Cardiac fibroblast (primary cell): Measurements from ENCODE around the gene PHF11.

Experiments used
- DNase-seq, 2 donors: peaks; one replicate each; pipeline versions ENCODE4 v3.0.0 to v3.0.0-alpha.2; 2010; ENCODE audit warnings: low read depth in 2 of 2
- H3K4me3 ChIP-seq, 2 donors: replicated peaks in 1 of 2; 1 replicate in 1 of 2; 2 replicates in 1 of 2; pipeline ENCODE4 v1.5.1; 2011; ENCODE audit warnings: low read depth in 2 of 2, low read length in 2 of 2, mild to moderate bottlenecking in 2 of 2, moderate library complexity in 1 of 2
- CTCF ChIP-seq: IDR thresholded peaks from one replicate; pipeline ENCODE4 v1.5.1; 2011; ENCODE audit warnings: low read depth, mild to moderate bottlenecking, low read length, inconsistent platforms

The PHF11 gene

GRCh38 chr13:49532593-49532992, 36.8 kb downstream of the PHF11 start:
- no peak overlapping the region for H3K4me3 ChIP-seq
- DNase-seq, result no peak
- no peak for TF ChIP-seq CTCF

- no peak for TF ChIP-seq CTCF
- no peak for DNase-seq
- no peak overlapping the region for H3K4me3 ChIP-seq
Observed at GRCh38 chr13:49533011-49533410, 37.3 kb downstream of the PHF11 start.

- DNase-seq, result no peak
- no peak overlapping the region for H3K4me3 ChIP-seq
- TF ChIP-seq CTCF, result no peak
Observed at GRCh38 chr13:49533591-49534269, 38.0 kb downstream of the PHF11 start.

- DNase-seq, result no peak
- no peak for TF ChIP-seq CTCF
- no peak overlapping the region for H3K4me3 ChIP-seq
Observed at GRCh38 chr13:49536144-49536873, 40.6 kb downstream of the PHF11 start.

GRCh38 chr13:49538404-49538803, 42.7 kb downstream of the PHF11 start:
- H3K4me3 ChIP-seq, result no peak overlapping the region
- DNase-seq, result no peak
- no peak for TF ChIP-seq CTCF

- H3K4me3 ChIP-seq, result no peak overlapping the region
- TF ChIP-seq CTCF, result no peak
- no peak for DNase-seq
Observed at GRCh38 chr13:49539313-49539712, 43.6 kb downstream of the PHF11 start.
